SK-N-SH (cell line): ENCODE data around the gene RNASE9.

ENCODE experiments used
- CHD2 ChIP-seq: fragments of 150-350 bp; IDR thresholded peaks from 2 replicates; pipeline ENCODE4 v1.6.1; 2018; ENCODE audit warnings: low read length; ENCODE audit not compliant: partially characterized antibody
- CTCF ChIP-seq: fragments of 200-600 bp; sonication (generic); IDR thresholded peaks from 2 replicates; pipeline ENCODE4 v1.6.1; 2017; ENCODE audit warnings: antibody characterized with exemption, mild to moderate bottlenecking, moderate library complexity
- ELF1 ChIP-seq: IDR thresholded peaks from 2 replicates; pipeline ENCODE4 v1.4.0; 2012
- GABPA ChIP-seq: IDR thresholded peaks from 2 replicates; pipeline ENCODE4 v1.4.0; 2012; ENCODE audit warnings: low read depth, mild to moderate bottlenecking
- MAX ChIP-seq: IDR thresholded peaks from 2 replicates; pipeline ENCODE4 v1.4.0; 2012; ENCODE audit warnings: low read depth
- NRF1 ChIP-seq: IDR thresholded peaks from 2 replicates; pipeline ENCODE4 v1.6.1; 2012; ENCODE audit warnings: low read depth, mild to moderate bottlenecking, low read length
- PBX3 ChIP-seq: IDR thresholded peaks from 2 replicates; pipeline ENCODE4; 2012
- RCOR1 ChIP-seq: fragments of 150-350 bp; IDR thresholded peaks from 2 replicates; pipeline ENCODE4 v1.6.1; 2017; ENCODE audit warnings: antibody characterized with exemption, low read length
- TAF1 ChIP-seq: IDR thresholded peaks from 2 replicates; pipeline ENCODE4 v1.6.1; 2012; ENCODE audit warnings: low read depth, mild to moderate bottlenecking, low read length, moderate library complexity, borderline replicate concordance

GRCh38 chr14:20539906-20540305, 20.9 kb downstream of the RNASE9 start:
- TF ChIP-seq TAF1: no peak
- no peak for TF ChIP-seq CHD2
- TF ChIP-seq CTCF: no peak
- TF ChIP-seq GABPA: no peak
- TF ChIP-seq MAX: no peak
- TF ChIP-seq NRF1: no peak
- no peak for TF ChIP-seq PBX3
- TF ChIP-seq ELF1: no peak
- no peak for TF ChIP-seq RCOR1
